HPDE6-E6E7 (cell line): ENCODE results near the gene GDPD5.

Source experiments
- DNase-seq: peaks from one replicate; pipeline ENCODE4 v3.0.0; 2011; ENCODE audit warnings: missing footprints; ENCODE audit errors: extremely low spot score

The GDPD5 gene

DNA sequence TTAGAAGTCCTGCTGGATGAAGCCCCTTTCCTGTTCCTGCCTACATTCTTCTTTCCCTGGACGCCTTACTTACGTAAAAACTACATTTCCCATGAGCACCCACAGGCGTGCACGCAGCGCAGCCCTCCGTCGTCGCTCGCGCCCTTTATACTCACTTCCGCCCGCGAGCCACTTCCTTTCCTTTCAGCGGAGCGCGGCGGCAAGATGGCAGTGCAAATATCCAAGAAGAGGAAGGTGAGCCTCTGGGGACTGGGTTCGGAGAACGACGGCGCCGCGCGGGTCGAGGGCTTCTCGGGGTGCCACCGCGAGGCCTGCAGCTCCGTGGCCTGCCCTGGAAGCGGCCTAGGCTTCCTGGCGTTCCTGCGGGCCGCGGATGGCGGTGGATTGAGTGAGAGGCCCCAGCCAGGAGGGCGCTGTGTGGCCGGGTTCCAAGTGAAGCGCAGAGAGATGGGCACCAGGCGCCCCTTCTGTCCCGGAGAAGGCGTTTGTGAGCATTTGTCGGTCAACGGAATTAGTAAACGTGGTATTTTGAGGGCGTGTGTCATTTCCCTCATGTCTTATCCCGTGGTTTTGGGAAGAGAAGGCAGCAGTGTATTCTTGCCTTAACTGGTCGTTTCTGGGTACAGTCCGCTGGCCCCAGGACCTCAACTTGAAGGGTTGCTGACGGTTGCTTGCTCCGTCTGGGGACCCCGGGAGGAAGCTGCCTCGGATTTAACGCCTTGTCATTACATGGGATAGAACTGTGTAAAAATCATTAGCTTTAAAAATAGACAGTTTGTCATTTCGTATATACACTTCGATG is 126.2 kb downstream of the GDPD5 start, which contains the start of gene RPS3:
Gene RPS3 (plus strand): TSS at position 175 of the 802 bp plus-strand sequence. CDS start 30 bp downstream, at position 205.
- peak; percentile 86 for DNase-seq

DNA sequence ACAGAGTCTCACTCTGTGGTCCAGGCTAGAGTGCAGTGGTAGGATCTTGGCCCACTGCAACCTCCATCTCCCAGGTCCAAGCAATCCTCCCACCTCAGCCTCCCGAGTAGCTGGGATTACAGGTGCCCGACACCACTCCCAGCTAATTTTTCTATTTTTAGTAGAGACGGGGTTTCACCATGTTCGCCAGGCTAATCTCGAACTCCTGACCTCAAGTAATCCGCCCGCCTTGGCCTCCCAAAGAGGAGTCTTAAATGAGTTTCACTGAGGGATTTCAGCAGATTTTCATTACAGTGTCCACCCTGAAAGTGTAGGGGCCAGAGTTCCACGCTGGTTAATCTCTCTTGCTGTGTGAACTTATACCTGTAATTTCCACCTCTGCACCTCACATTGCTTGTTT is 126.8 kb downstream of the GDPD5 start:
- no peak for DNase-seq

DNA sequence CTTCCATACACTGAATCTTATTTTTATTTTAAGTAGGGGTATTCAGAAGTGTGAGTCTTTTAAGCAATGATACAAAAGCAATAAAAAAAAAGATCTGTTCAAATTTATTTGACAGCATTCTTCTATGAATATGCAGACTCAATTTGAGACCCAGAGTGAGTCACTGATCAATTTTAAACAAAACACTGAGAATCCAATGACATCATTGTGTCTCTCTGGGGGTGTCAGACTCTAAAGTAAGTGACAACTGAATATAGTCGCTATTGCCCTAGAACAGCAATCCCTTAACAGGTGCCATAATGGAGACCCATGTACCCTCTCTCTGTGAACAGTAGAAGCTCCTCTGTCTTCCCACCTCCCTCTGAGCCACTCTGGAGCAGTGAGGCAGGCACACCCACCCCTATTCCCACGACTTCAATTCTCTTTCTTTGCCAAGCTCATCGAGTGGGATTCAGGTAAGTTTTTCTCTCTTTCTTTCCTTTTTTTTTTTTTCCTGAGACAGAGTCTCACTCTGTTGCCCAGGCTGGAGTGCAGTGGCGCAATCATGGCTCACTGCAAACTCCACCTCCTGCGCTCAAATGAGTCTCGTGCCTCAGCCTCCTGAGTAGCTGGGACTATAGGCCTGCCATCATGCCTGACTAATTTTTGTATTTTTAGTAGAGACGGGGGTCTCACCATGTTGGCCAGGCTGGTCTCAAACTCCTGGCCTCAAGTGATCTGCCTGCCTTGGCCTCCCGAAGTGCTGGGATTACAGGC is 131.5 kb downstream of the GDPD5 start:
- DNase-seq: no peak

DNA sequence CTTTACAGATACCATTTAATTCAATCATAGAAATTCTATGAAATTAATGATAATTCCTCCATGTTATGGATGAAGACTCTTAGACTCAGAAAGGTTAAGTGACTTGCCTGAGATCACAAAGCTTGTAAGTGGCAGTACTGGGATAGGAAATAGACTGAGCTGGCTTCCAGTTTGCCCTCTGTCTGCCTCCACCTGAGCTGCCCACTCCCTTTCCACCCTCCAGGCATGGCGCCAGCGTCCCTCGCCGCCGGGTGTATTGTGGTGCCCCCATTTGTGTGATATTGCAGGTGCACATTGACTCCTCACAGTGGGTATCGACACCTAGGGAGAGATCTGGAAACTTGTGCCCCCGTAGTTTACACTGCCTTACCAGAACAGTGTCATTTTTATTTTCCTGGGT is 135.8 kb downstream of the GDPD5 start:
- no peak for DNase-seq

DNA sequence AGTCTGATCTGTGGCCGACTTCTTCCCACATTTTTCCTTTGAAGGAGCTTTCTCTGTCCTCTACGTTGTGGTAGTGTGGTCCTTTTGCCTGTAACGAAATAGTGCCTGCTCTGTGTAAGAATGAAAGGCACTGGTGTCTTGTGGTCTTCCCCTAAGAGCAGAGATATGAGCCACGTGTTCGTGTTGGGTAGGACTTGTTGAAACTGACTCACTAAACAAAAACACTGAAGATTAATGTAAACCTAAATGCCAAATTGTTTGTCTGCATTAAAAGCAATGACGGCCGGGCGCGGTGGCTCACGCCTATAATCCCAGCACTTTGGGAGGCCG is 136.5 kb downstream of the GDPD5 start:
- no peak for DNase-seq

DNA sequence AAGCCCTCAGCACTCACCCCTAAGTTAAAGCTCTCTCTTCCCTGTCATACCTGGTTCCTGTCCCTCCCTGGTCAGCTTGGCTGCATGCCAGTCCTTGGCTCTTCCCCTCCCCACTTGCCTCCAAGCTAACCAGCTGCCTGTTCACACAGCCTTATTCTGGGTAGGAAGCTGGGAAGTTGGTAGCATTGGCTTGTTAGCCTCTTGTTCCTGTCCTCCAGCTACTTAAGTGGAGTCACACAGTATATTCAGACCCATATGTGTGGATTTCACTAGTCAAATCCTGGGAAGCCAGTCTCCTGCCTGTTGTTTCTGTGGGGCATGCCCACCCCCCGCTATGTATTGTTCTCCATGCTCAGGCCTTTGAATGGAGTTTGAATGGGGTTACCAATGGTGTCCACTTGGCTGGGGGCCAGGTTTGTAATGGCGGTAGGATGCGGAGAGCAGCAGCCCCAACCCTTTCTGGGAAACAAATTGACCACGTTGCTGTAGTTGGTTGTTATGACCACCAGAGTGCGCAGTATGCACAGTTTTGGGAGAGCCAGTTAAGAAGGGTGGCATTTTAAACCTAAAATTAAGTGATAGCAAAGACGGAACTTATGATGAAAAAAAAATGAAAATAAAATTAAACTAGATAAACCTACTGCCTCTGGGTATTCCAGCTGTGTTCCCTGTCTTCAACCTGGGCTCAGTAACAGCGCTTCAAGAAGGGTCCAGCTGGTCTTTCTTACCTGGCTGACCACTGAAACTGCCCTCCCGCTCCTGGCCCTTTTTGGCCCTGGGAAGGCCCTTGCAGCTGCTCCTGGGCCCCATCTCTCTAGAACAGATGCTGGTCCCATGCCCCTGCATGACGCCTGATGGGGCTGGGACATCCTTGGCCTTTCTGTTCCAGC is 137.1 kb downstream of the GDPD5 start:
- peak; percentile 67 for DNase-seq

DNA sequence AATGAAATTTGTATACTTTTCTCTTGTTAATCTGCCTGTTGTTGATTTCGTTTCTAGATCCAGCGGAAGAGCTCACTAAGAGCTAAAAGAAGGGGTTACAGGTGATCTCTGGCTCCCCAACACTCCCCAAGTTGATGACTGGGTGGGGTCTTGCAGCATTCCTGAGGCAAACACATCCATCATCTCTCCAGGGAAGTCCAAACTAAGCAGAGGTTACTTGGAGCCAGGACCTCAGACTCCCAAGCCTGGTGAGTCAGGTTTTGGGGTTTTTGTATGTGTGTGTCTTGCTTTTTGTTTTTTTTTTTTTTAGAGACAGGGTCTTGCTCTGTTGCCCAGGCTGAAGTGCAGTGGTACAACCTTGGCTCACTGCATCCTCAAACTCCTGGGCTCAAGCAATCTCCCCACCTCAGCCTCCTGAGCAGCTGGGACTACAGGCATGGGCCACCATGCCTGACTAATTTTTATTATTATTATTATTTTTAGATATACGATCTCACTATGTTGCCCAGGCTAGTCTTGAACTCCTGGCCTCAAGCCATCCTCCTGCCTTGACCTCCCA is 137.9 kb downstream of the GDPD5 start:
- DNase-seq: no peak

DNA sequence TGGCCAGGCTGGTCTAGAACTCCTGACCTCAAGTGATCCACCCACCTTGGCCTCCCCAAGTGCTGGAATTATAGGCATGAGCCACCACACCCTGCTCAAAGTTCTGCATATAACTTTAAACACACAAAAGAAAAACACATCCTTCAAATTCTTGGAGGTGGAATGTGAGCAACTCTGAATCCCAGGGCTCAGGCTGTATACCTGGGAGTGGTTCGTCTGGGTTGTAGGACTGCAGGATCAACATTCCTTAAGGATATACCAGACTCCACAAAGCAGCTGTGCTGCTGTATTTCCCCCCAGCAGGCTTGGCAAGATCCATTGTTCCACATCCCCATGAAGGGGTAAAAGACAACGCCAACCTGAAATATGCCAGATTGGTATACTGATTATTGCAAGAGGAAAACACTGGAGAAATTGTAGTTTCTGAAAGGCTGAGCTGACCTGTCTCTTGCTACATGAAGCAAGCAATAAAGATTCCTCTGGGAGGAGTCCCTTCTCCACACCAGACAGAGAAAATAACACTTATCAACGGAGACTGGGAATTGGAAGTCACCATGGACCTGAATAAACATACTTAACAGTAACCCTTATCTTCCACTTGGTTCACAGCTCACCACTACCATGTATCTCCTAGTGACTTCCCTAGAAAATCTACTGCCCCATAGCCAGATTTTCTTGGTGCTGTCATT is 138.7 kb downstream of the GDPD5 start:
- no peak for DNase-seq
